HUDEP-2 (cell line): ENCODE data around the gene AXIN2.
"Not testable (repeated sequence)": the region's sequence is repeated elsewhere in the genome, so short reads cannot be mapped to it uniquely, and the experiment has no call there.

Experiments
- DNase-seq, 76 experiments: peaks; one replicate each; lab custom pipeline; 2025; ENCODE audit not compliant: unreplicated experiment in 76 of 76; lab: John Stamatoyannopoulos, UW

Gene AXIN2

GRCh38 chr17:65523411-65523810, 38.0 kb downstream of the AXIN2 start:
- no peak for DNase-seq

DNA sequence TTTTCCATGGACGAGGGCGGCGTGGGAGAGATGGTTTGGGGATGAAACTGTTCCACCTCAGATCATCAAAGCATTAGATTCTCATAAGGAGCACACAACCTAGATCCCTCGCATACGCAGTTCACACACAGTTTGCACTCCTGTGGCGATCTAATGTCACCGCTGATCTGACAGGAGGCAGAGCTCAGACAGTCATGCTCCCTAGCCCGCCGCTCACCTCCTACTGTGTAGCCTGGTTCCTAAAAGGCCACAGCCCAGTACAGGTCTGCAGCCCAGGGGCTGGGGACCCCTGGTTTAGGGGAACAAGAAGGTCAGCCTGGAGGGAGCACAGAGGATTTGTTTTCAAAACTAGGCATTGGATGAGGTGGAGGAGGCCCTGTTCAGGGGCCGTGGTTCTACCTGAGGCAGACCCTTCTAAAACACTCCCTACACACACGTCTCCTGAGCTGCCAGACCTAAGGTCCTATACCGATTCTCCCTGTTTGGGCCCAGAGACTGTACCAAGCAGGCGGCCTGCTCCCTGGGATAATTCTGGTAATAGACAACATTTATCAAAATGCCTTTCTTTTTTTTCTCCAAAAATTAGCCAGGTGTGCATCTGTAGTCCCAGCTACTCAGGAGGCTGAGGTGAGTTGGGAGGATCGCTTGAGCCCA, 38.6 kb downstream of the AXIN2 start:
- no peak for DNase-seq

DNA sequence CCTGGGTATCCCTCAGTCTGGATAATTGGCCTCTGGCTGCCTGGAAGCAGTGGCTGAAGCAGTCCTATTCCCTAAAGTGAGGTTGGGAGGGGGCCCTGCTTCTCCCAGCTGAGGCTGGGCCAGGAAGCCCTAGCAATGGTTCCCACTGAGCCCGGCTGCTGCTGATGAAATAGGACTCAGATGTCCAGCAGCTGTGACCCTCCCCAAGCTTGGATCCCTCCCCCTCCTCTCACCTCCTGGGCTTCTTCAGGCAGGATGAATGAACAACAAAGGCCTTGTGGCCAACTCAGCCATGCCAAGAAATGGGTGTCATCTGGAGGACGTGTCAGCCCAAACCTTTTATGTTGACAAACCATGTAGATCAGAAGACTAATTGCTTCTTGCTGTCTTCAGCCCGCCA, 42.0 kb downstream of the AXIN2 start:
- no peak for DNase-seq

DNA sequence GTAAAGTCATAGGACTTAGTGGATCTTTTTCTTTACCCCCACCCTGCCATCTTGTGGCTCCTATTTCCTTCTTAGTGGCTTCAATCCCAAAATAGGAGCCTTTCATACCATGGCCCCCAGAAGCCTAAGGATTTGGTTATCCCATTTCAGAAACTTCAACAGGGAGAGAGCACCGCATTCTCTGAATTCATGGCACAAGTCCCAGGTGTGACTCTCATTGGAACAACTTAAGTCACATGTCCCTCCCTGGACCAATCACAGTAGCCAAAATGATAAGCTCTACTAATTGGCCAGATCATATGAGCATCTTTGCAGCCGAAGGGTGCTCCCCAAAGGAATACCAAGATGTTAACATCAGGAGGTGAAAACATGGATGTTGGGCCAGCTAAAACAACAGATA, 43.2 kb downstream of the AXIN2 start:
- DNase-seq = no peak

DNA sequence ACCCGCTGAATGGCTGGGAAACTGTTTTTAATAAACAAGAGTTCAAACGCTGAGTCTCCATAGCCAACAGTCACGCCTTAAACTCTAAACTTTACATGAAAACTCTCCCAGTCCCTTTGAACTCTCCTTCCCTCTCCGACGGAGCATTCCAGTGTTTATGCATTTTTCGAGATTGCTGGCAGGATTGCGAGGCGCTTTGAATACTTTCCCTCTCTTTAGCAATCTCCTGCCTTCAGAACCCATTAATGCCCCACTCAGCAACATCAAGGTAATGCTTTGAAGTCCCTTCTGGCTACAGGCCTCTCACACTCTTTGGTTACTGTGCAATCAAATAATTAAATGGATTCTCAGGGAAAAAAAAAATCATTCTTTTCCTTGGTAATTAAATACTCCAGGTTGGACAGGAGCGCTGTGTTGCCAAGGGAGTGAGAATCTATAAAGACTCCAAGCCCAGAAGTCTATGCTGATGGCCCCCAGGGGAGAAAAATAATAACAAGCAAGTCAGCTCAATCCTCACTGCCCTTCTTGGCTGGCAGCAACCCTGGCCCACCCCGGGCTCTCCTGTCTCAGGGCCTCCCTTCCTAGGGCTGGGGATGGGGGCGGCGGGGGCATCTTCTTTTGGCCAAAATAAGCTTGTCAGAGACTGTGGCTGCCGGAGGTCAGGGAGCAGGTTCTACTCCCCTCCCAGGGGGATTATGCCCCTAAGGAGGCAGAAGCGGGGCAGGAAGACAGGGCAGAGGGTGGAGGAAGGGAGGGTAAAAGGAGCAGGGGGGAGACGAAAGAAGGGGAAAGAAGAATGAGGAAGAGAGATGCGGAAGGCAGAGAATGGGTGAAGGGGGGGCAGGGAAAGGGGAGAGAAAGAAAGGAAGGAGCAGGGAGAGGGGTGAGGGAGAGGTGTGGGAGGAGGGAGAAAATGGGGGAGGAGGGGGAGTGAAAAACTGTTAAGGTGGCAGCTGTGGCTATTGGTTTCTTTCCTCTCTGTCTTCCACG, 45.2 kb downstream of the AXIN2 start:
- no peak for DNase-seq

DNA sequence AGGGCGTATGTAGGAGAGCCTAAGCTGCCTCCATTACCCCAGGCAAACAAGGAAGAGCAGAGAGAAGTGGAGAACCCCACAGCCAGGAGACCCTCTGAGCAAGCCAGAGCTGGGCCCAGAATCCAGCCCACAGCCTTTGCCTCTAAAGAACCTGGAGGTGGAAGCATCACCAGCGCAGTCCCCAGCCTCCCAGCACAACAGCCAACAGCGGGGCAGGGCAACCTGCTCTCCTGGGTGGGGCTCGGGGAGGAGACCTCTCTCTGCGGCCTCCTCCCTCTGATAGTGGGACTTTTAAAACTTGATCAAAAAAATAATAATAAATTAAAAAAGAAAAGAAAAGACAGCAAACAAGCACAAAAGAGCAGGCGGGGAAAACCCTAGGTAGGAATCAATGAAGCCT, 45.9 kb downstream of the AXIN2 start:
- no peak for DNase-seq

GRCh38 chr17:65514541-65514940, 46.9 kb downstream of the AXIN2 start:
- no peak for DNase-seq

GRCh38 chr17:65514082-65514481, 47.4 kb downstream of the AXIN2 start:
- no peak for DNase-seq

DNA sequence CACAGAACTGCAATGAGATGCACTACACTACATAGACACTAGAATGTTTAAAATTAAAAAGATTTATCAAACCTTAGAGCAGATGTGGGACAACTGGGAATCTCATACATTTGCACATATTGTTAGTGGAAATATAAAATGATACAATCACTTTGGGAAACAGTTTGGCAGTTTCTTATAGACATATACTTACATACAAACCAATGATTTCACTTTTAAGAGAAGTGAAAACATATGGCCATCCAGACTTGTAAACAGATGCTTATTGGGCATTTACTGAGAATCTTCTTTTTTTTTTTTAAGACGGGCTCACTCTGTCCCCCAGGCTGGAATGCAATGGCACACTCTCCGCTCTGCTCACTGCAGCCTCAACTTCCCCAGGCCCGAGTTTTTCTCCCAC, 50.1 kb downstream of the AXIN2 start:
- no peak for DNase-seq

- DNase-seq = no peak
Observed at GRCh38 chr17:65509032-65509431, 52.4 kb downstream of the AXIN2 start.

DNA sequence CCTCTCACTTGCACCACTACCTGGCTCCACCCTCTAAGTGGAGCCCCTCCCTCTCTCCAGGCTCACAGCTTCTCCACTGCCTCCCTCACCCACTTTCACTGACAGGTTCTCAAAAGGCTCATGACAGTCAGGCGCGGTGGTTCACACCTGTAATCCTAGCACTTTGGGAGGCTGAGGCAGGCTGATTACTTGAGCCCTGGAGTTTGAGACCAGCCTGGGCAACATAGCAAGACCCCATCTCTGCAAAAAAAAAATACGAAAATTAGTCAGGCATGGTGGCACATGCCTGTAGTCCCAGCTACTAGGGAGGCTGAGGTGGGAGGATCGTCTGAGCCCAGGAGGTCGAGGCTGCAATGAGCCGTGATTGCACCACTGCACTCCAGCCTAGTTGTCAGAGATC, 56.8 kb downstream of the AXIN2 start:
- not testable (repeated sequence) for DNase-seq

DNA sequence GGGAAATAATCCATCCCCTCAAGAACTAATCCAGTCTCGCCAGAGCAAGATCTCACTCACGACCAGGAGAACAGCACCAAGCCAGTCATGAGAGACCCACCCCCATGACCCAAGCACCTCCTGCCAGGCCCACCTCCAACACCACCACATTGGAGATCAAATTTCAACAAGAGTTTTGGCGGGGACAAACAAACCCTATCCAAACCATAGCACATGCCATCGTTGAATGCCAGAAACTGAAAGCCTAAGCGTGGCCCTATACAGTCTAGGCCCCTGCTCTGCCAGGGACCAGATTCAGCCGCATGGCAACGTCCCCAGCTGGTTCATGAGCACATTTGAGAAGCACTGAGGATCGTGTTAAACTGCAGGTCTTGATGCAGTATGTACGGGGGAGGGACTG, 57.3 kb downstream of the AXIN2 start:
- no peak for DNase-seq

DNA sequence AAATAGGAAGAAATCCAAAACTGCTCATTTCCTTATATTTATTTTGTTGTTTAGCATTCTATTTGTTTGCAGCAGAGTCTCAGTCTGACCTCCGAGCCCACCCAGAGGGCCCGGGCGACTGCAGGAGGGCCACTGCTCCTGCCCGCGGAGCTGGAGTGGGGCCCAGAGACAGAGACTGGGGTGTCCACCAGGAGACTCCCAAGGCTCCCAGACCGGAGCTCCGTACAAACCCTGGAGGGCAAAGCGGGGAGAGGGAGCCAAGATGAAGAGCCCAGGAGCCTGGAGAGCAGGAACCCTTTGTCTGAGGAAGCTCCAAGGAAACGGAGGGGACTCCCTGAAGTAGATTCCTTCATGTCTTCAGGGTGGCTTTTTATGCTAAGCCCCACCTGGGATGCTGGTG, 57.9 kb downstream of the AXIN2 start:
- no peak for DNase-seq

DNA sequence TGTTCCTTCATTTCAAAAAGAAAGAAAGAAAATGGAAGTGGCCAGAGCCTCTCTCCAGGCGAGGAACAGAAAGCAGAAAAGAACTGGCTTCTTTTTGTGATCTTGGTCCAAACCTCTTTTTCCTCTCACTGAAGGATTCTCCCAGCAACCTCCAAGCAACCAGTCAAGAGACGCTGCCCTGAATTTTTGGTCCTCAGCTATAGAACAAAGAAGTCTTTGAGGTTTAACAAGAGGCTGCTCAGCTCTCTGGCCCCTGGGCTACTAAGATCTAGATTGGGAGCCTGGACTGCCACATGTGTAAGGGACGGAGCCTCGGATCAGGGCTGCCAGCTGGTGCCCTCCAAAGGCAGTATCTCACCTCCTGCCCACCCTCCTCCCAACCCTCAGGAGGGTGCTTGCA, 62.6 kb downstream of the AXIN2 start:
- no peak for DNase-seq

GRCh38 chr17:65496801-65497200, 64.6 kb downstream of the AXIN2 start:
- no peak for DNase-seq

DNA sequence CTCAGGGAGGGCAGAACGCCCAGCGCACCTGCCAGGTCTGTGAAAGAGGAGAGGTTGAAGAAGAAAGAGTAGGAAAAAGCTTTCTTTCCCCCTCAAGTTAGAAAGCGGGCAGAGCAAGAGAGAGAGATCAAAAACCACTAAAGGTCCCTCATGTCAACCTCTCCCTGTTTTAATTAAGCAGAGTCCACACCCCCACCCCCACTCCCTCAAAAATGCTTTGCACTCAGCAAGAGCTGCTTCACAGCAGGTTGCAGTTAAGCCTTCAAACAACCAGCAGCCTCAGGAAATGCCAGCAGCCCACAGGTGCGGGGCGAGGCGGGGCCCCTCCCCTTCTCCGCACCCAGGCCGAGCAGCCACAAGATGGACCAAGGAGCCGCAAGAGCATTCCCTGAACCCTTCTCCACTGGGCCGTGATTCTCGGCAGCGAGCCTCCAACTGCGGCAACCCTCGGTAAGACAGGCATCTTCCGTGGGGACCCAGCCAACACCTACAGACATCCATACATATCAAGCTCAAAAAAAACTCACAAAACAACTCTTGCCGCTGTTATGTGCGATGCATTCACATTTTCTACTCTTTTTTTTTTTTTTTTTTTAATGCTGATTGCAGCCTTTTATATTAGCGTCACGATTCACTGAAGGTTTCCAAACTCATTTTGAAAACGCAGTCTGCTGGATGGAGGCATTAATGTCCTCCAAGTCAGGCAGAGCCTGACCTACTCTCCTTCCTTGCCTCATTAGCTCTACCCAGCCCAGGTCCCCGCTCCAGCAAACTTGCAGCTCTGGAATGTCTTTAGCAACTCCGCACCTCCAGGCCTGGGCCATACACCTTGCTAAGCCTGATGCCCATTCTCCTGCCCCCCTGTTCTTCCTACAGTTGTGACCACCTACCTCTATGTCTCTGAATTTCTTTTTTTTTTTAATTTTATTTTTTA, 66.1 kb downstream of the AXIN2 start:
- no peak for DNase-seq

DNA sequence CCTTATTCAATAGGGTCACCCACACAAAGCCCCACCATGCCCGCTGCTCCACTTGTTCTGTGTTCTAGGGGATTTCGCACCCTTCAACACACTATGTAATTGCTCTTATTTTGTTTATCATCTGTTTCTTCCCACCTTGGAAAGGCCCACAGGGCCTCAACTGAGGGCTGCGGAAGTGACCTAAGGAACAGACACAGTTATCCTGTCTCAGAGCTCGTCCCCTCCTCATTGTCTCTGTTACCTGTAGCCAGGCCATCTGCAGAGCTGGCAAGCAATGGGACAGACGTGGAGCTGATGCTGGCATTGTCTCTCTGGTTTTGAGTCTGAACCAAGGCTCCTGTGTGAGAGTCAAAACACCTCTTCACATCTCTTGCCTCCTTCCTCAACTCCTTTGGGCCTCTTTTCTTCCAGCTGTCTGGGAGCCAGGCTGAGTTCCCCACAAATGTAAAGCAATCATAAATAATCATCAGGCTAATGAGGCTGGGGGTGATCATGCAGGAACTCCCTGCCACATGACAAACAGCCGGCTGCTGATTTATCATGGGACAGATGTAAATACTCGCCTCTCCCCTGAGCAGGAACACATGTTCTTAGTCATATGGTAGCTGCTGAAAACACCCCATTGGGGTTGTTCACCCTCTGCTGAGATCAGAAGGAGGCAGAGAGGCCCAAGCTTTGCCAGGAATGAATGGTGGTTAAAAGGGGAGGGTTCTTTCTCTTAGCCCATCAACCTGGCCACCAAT, 71.9 kb downstream of the AXIN2 start:
- DNase-seq = no peak

GRCh38 chr17:65488665-65489064, 72.8 kb downstream of the AXIN2 start:
- no peak for DNase-seq

DNA sequence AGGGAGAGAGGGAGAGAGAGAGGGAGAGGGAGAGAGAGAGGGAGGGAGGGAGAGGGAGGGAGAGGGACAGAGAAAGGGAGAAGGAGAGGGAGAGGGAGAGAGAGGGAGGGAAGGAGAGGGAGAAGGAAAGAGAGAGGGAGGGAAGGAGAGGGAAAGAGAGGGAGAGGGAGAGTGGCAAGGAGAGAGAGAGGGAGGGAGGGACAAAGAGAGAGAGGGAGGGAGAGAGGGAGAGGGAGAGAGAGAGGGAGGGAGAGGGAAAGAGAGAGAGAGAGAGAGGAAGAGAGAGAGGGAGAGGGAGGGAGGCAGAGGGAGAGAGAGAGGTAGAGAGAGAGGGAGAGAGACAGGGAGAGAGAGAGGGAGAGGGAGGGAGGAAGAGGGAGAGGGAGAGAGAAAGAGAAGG, 73.5 kb downstream of the AXIN2 start:
- DNase-seq = no peak

DNA sequence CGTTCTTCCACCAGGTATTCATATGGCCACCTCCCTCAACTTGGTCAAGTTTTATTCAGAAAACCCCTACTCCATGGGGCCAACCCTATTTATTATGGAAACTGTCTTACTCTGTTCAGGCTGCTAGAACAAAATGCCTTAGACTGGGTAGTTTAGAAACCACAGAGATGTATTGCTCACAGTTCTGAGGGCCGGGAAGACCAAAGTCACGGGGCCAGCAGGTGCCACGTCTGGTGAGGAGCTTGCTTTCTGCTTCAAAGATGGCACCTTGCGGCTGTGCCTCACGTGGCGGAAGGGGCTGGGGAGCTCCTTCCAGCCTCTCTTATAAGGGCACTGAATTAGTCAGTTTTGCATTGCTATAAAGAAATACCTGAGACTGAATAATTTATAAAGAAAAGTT, 74.3 kb downstream of the AXIN2 start:
- no peak for DNase-seq
